ENCODE measurements around the gene MACROD1.
A peak's percentile ranks its signal among the peaks of the same experiment; 100 is the strongest.

Gene MACROD1

DNA sequence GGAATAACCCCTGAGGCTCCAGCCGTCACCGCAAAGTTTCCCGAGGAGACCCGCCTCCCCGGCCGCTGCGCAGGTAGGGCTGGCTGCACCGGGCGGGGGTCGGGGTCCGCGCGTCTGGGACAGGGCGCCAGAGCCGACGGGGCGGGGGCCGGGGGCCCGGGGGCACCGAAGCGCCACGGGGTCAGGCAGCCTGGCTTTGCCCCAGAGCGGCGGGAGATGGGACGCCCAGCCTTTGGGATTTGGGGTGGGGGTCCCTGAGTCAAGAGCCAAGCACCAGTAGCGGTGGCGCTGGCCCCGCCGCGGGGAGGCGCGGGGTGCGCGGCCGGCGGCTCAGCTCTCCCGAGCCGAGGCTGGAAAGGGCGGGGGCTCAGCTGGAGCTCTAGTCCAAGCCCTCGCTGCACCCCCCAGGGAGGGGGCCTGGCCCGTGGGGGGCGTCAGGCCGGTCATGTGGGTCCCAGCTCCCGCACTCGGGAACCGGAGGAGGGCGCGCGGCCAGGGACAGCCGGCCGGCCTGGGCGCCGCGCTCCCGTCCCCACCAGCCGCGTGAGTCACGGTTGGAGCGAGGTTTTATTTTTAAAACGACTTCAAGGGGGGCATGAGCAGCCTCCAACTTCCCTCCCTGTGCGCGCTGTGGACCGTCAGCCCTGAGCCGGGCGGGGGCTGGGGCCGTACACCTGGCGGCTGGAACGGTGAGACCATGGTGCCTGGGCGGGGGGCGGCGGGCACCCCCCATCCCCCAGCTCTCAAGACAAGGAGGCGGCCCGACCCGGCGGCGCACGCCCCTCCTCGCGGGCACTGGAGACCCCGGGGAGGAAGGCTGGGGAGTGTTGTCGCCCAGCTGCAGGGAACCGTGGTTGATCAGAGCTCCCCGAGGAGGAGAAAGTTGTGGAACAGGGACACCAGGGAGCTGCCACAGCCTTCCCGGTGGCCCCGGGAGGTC lies 129.6 kb downstream of the MACROD1 start:
- FAIRE-seq (no peak), DNase-seq (ENCODE audit: low spot score) (no peak)

DNA sequence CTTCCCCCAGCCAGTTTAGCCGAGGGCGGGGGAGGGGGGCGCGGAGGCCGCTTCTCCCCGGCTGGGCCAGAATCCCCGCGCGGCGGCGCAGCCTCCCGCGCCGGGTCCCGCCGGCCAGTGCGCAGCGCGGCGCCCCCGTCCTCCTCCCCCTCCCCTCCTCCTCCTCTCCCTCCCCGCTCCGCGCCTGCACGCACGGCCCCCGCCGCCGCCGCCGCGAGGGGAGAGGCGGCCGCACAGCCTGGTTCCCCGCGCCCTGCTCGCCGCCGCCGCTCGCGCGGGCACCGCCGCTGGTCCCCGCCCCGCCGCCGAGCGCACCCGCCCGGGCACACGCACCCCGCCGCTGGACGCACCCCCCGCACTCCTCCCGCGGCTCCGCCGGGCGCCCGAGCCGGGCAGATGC lies 130.3 kb downstream of the MACROD1 start, which contains the start of gene FLRT1:
FLRT1 (plus strand) TSS at position 356 of the 400 bp plus-strand sequence. CDS start 80,337 bp downstream, outside the sequence.
- DNase-seq (ENCODE audit: low spot score), result no peak

GRCh38 chr11:64035081-64035524 lies 130.8 kb downstream of the MACROD1 start:
- no peak for DNase-seq (ENCODE audit: low spot score)
- FAIRE-seq, result no peak

More for the DNA sequence above, 130.3 kb downstream of the MACROD1 start, which contains the start of gene FLRT1:
- FAIRE-seq, result no peak

DNA sequence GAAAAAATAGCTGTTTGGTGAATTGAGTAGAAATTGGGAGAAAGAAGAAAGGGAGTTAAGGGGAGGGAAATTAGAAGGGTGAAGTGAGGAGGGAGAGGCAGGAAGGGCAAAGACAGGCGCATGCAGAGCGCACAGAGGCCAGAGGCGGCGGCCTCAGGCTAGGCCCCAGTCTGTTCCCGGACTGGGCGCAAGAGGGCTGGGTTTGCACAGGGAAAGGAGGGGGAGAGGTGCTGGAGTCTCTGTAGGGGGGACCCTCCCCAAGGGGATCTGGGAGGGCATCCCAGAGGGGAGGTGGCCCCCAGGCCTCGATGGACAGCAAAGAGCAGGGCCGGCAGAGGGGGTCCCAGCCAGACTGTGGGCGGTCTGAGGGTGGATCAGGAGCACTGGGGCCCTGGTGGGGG lies 131.5 kb downstream of the MACROD1 start:
- DNase-seq (ENCODE audit: low spot score), result no peak

GRCh38 chr11:64032050-64032449 lies 133.9 kb downstream of the MACROD1 start:
- peak; percentile 27 for DNase-seq (ENCODE audit: low spot score)
- no peak for FAIRE-seq

More for the DNA sequence above, 131.5 kb downstream of the MACROD1 start:
- FAIRE-seq, result no peak

DNA sequence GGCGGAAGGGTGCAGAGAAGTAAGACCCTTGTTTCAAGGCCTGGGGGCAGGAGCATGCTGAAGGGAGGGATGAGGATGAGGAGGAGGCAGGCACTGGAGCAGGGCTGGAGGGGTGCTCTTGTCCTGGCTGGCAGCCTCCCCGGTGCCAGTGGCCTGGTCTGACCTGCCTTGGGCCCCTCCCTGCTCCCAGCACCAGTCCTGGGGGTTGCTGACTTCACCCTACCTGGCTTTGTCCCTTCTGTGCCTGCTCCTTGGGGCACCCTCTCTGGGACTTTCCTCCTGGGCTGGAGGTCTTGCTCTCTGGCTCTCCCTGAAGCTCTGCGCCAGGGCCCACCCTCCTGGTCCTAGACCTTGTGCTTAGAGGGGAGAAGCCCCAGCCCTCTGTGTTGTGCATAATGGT lies 134.9 kb downstream of the MACROD1 start:
- FAIRE-seq (no peak), DNase-seq (ENCODE audit: low spot score) (no peak)

DNA sequence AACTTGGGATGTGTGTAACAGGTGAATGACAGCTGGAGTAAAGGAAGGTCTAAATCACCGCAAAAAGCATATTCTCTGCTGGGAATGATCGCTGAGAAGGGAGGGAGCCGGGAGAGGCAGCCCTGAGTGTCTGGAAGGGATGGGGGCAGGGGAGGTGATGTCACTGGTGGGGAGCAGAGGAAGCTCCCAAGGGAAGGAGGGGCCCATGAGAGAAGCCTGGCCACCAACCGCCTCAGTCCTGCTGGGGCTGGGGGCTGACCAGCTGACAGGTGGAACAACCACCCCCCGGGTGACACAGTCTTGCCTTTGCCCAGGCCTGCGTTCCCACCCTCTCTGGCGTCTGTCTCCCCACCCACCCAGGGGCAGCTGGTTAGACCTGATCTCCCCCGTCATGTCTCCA lies 136.1 kb downstream of the MACROD1 start:
- FAIRE-seq (no peak), DNase-seq (ENCODE audit: low spot score) (no peak)

GRCh38 chr11:64028398-64029115 lies 137.4 kb downstream of the MACROD1 start:
- FAIRE-seq, result no peak
- no peak for DNase-seq (ENCODE audit: low spot score)

GRCh38 chr11:64027651-64028397 lies 138.1 kb downstream of the MACROD1 start:
- FAIRE-seq, result no peak
- no peak for DNase-seq (ENCODE audit: low spot score)

DNA sequence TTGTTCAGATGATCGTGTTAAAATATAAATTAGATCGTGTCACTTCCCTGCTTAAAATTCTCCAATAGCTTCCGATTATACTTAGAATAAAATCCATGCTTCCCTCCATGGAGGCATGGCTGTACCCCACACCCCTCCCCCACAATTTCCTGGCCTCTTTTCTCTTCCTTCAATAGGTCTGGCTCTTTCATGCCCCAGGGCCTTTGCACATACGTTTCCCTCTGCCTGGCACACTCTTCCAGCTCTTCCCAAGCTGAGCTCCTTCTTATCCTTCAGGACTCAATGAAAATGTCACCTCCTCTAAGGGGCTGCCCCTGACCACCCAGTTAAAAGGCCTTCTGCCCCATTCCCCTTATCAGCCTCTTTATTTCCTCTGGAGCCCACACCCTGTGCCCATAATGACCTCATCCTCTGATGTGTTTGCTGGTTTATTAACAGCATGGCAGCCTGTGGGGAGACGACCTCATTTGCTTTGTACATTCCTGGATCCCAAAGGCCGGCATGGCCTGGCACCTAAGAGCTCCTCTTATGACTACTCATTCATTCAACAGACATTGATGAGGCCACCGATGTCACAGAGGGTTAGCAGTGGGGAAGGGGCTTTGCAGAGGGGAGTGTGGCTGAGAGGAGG lies 139.2 kb downstream of the MACROD1 start:
- FAIRE-seq, result no peak
- no peak for DNase-seq (ENCODE audit: low spot score)

GRCh38 chr11:64025205-64025604 lies 140.7 kb downstream of the MACROD1 start:
- no peak for FAIRE-seq
- no peak for DNase-seq (ENCODE audit: low spot score)

- FAIRE-seq (no peak), DNase-seq (ENCODE audit: low spot score) (no peak)
Measured at GRCh38 chr11:64023712-64024710, 141.9 kb downstream of the MACROD1 start.

DNA sequence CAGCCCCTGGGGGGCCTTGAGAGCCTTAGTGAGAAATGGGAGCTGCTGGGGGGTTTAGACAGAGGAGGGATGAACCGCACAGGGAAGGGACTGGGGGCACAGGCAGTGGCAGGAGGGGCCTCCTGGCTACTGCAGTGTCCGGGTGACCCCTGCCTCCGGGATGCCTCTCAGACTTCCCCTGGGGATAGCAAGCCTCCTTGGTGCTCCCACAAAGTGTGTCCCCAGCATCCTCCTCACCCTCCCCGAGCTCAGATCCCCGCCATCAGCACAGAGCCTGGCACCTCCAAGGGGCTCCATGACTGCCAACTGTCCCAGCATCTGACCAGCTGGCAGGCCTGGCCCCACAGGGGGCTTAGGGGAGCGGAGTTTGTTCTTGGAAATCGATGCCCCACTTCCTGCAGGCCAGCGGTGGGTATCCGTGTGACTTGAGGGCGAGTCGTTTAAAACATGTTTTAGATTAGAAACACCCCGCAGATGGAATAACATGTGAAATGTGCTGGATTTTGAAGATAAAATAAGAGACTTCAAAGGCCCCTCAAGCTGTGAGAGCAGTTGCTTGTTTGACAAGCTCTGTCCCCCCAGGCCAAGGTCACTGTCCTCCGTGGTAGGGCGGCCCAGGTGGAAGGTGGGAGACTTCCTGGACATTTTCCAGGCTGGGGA lies 143.7 kb downstream of the MACROD1 start:
- FAIRE-seq, result no peak
- DNase-seq (ENCODE audit: low spot score), result no peak

GRCh38 chr11:64021757-64022093 lies 144.2 kb downstream of the MACROD1 start:
- FAIRE-seq (no peak), DNase-seq (ENCODE audit: low spot score) (no peak)

DNA sequence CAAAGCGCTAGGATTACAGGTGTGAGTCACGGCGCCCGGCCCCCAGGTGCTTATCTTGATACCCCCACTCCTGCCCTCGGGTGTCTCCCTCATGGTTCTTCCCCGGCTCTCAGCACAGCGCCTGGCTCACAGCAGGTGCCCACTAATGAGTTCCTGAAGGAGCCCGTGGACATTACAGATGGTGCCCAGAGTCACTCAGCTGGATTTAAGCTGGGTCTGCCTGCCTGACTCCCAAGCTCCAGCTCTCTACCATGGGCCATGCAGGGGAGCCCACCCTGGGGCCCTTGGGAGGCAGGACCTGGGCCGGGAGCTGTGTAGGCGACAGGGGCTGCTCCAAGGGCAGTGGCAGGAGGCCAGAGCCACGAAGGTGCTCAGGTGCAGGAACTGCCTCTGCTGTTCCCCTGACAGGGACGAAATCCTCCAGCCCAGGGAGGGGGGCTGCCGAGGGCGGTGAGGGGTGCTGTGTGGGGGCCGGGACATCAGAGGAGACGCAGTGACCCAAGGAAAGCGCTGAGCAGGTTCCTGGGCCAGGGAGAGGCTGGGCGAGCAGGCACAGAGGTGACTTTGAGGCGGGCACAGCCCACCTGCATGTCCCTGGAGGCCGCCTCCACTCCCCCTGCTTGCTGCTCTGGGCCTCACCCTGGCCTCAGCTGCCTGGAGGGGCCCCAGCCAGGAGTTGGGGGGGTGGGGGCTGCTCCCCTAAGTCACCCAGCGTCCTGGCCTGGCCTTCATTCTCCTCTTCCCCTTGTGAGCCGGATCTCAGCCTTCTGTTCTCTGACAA lies 144.7 kb downstream of the MACROD1 start:
- DNase-seq (ENCODE audit: low spot score), result no peak
- FAIRE-seq, result no peak

DNA sequence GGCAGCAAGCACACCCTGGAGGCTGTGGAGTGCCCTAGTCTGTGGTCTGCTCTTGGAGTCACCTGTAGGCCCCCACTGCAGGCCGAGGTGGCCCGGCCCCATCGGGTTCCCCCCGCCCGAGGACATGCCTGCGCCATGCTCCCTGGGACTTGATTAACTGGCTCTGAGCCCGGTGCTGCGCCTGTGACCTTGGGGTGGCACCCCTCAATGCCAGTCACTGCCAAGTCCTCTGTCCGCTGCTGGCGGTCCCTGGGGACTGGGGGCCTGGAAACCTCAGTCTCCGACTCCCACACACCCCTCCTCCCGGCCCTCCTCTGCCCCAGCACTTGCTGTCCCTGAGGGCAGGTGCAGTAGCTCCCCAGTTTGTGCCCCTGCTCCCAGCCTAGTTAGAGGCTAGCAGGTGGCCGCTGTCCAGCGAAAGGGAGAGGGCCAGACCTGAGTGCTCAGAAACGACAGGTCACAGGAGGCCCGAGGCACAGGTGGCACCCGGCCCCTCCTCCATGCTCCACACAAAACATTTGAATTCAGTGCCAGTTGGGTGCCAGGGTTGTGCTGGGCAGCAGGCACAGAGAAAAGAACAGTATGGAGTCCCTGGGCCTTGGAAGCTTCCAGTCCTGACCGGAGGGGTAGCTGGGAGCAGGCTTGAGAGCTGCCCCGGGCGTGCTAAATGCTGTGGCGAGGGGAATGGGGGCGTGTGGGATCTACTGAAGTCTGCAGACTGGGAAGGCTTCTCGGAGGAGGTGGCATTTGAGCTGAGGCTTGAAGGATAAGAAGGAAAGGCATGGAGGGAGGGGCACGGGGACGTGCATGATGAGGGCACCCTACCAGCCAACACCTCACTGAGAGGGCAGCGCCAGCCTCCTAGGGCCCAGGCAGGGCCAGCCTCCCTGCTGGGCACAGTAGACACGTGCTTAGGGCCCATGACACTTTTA lies 146.5 kb downstream of the MACROD1 start:
- no peak for FAIRE-seq
- DNase-seq (ENCODE audit: low spot score), result no peak

DNA sequence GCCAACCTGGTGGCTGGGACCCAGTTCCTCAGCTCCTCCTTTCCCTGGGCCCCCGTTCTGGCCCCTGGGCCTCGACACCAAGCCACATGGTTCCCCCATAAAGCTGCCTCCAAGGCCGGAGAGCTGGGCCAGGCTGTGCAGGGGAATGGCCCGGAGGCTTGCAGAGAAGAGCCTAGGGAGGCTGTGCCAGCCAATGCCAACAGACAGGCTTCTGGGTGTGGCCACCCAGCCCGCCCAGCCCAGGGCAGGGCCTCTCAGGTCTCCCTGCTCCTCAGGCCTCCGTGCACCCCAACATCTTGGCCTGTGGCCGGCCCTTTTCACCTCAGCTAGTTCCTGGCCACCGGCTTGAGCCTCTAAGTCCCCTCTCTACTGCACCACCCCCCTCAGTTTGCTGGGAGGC lies 147.6 kb downstream of the MACROD1 start:
- no peak for FAIRE-seq
- DNase-seq (ENCODE audit: low spot score), result no peak

- no peak for DNase-seq (ENCODE audit: low spot score)
- no peak for FAIRE-seq
Measured at GRCh38 chr11:64017945-64018224, 148.0 kb downstream of the MACROD1 start.

Measured in RCC 7860 (cell line).